Measurements from ENCODE around the gene ADAM22.

The ADAM22 gene

DNA sequence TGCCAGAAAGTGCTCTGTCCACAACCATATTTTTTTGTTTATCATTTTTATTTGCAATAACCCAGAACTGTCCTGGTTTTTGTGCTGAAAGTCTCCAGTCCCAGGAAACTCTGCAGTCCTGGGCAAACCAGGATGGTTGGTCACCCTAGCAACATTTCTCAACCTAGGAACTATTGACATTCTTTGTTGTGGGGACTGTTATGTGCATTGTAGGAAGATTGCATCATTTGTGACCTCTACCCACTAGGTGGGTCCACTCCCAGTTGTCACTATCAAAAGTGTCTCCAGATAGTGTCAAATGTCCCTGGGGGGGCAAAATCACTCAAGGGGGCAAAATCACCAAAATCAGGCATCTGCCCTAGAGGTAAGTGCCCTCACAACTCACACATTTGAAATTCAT, 299.8 kb downstream of the ADAM22 start:
- TF ChIP-seq SIN3A (IDR thresholded peaks at IDR 0.05; ENCODE audit: borderline replicate concordance, insufficient read depth, low read length), result no peak
- TF ChIP-seq POLR2AphosphoS5 (IDR thresholded peaks at IDR 0.05; ENCODE audit: low read depth, low read length), result no peak
- TF ChIP-seq FOXP2 (optimal IDR thresholded peaks at IDR 0.05; ENCODE audit: borderline replicate concordance, extremely low read depth, extremely low read length, insufficient read depth), result no peak
- TF ChIP-seq TAF1 (IDR thresholded peaks at IDR 0.05; ENCODE audit: borderline replicate concordance, insufficient read depth, low read length), result no peak
- TF ChIP-seq, protein P1, sequence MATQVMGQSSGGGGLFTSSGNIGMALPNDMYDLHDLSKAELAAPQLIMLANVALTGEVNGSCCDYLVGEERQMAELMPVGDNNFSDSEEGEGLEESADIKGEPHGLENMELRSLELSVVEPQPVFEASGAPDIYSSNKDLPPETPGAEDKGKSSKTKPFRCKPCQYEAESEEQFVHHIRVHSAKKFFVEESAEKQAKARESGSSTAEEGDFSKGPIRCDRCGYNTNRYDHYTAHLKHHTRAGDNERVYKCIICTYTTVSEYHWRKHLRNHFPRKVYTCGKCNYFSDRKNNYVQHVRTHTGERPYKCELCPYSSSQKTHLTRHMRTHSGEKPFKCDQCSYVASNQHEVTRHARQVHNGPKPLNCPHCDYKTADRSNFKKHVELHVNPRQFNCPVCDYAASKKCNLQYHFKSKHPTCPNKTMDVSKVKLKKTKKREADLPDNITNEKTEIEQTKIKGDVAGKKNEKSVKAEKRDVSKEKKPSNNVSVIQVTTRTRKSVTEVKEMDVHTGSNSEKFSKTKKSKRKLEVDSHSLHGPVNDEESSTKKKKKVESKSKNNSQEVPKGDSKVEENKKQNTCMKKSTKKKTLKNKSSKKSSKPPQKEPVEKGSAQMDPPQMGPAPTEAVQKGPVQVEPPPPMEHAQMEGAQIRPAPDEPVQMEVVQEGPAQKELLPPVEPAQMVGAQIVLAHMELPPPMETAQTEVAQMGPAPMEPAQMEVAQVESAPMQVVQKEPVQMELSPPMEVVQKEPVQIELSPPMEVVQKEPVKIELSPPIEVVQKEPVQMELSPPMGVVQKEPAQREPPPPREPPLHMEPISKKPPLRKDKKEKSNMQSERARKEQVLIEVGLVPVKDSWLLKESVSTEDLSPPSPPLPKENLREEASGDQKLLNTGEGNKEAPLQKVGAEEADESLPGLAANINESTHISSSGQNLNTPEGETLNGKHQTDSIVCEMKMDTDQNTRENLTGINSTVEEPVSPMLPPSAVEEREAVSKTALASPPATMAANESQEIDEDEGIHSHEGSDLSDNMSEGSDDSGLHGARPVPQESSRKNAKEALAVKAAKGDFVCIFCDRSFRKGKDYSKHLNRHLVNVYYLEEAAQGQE (IDR thresholded peaks at IDR 0.05; ENCODE audit: insufficient read depth in 1 of 2, low read depth in 2 of 2, low read length in 2 of 2), result no peak

DNA sequence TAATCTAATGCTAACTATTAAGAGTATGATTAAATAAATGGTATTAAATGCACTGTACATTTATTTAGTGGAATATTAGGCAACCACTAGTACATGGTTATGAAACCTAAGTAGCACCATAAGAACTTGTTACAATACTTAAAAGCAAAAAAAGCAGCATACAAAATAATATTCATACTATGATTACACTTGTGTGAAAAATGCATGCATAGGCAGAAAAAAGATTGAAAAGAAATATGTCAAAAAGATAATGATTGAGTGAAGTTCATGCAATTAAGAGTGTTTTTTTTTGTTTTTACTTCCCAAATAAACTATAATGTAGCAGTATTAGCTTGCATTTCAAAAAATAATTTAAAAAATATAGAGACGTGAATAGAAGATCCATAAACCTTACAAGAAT, 305.8 kb downstream of the ADAM22 start:
- TF ChIP-seq SIN3A (IDR thresholded peaks at IDR 0.05; ENCODE audit: borderline replicate concordance, insufficient read depth, low read length), result no peak
- no peak for TF ChIP-seq TAF1 (IDR thresholded peaks at IDR 0.05; ENCODE audit: borderline replicate concordance, insufficient read depth, low read length)
- TF ChIP-seq, protein P1 (IDR thresholded peaks at IDR 0.05; ENCODE audit: insufficient read depth in 1 of 2, low read depth in 2 of 2, low read length in 2 of 2), result no peak
- no peak for TF ChIP-seq FOXP2 (optimal IDR thresholded peaks at IDR 0.05; ENCODE audit: borderline replicate concordance, extremely low read depth, extremely low read length, insufficient read depth)
- TF ChIP-seq POLR2AphosphoS5 (IDR thresholded peaks at IDR 0.05; ENCODE audit: low read depth, low read length), result no peak

DNA sequence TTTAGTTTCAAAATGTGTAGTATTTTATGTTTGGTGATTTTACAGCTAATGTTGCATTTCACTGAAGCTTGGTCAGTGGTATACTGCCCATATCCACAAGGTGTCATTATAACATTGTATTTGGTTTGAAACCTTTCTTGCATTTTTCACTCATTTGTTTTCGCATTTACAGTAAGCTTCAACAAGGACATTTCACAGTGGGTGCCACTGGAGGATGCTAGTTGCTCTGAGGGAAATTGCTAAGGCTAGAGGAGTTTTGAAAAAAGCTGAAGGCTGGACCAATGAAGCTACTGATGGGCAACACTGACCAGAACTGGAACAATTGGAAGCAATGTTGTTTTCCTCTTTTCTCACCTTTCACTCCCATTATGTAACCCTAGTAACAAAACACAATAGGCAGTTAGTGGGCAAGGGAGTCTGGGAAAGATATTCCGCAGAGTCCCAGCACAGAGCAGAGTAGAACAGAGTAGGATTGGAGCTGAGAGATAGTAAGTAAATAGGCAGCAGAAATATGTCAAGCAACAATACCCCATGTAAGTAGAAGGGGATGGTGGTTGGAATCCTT, 309.4 kb downstream of the ADAM22 start:
- TF ChIP-seq TAF1 (IDR thresholded peaks at IDR 0.05; ENCODE audit: borderline replicate concordance, insufficient read depth, low read length) (no peak), SIN3A (IDR thresholded peaks at IDR 0.05; ENCODE audit: borderline replicate concordance, insufficient read depth, low read length) (no peak), POLR2AphosphoS5 (IDR thresholded peaks at IDR 0.05; ENCODE audit: low read depth, low read length) (no peak), FOXP2 (optimal IDR thresholded peaks at IDR 0.05; ENCODE audit: borderline replicate concordance, extremely low read depth, extremely low read length, insufficient read depth) (no peak)
- TF ChIP-seq, protein P1 (IDR thresholded peaks at IDR 0.05; ENCODE audit: insufficient read depth in 1 of 2, low read depth in 2 of 2, low read length in 2 of 2), result no peak

GRCh38 chr7:88244258-88244657, 310.2 kb downstream of the ADAM22 start:
- no peak for TF ChIP-seq SIN3A (IDR thresholded peaks at IDR 0.05; ENCODE audit: borderline replicate concordance, insufficient read depth, low read length)
- TF ChIP-seq FOXP2 (optimal IDR thresholded peaks at IDR 0.05; ENCODE audit: borderline replicate concordance, extremely low read depth, extremely low read length, insufficient read depth), result no peak
- no peak for TF ChIP-seq TAF1 (IDR thresholded peaks at IDR 0.05; ENCODE audit: borderline replicate concordance, insufficient read depth, low read length)
- no peak for TF ChIP-seq POLR2AphosphoS5 (IDR thresholded peaks at IDR 0.05; ENCODE audit: low read depth, low read length)
- TF ChIP-seq, protein P1 (IDR thresholded peaks at IDR 0.05; ENCODE audit: insufficient read depth in 1 of 2, low read depth in 2 of 2, low read length in 2 of 2), result no peak

Measured in PFSK-1 (cell line).